Muscle layer of duodenum (tissue), 2 donors: Measurements from ENCODE around the gene ALDH3A1.
"Not testable (repeated sequence)": the region's sequence is repeated elsewhere in the genome, so short reads cannot be mapped to it uniquely, and the experiment has no call there.

ENCODE experiments used
- H3K27ac ChIP-seq: one replicate; pipeline ENCODE4 v1.7.0; 2013; ENCODE audit warnings: mild to moderate bottlenecking, low read length
- H3K27me3 ChIP-seq: one replicate; pipeline ENCODE4 v1.7.0; 2013; ENCODE audit warnings: low read depth, mild to moderate bottlenecking, control low read depth, low read length
- H3K36me3 ChIP-seq, 2 donors: one replicate each; pipeline ENCODE4 v1.7.0; 2013; ENCODE audit warnings: low read length in 2 of 2, control low read depth in 1 of 2, mild to moderate bottlenecking in 1 of 2; ENCODE audit not compliant: insufficient read depth in 2 of 2, control insufficient read depth in 1 of 2
- H3K4me1 ChIP-seq, 2 donors: one replicate each; pipeline ENCODE4 v1.7.0; 2013; ENCODE audit warnings: low read length in 2 of 2, mild to moderate bottlenecking in 2 of 2, control low read depth in 1 of 2, moderate library complexity in 1 of 2; ENCODE audit not compliant: insufficient read depth in 2 of 2, control insufficient read depth in 1 of 2
- H3K4me3 ChIP-seq, 2 donors: one replicate each; pipeline ENCODE4 v1.7.0; 2013; ENCODE audit warnings: low read length in 2 of 2, low read depth in 1 of 2, mild to moderate bottlenecking in 1 of 2
- H3K9me3 ChIP-seq, 2 donors: one replicate each; pipeline ENCODE4 v1.7.0; 2013; ENCODE audit warnings: low read length in 2 of 2, control low read depth in 1 of 2, mild to moderate bottlenecking in 1 of 2; ENCODE audit not compliant: control insufficient read depth in 1 of 2
- donor health status: healthy.

The ALDH3A1 gene

GRCh38 chr17:19770985-19771735, 23.1 kb upstream of the ALDH3A1 start:
- no peaks in the 10 kb centered on the region for H3K4me1 ChIP-seq
- no peaks in the 10 kb centered on the region for H3K27me3 ChIP-seq
- H3K9me3 ChIP-seq, result no peaks in the 10 kb centered on the region
- no peak overlapping the region for H3K4me3 ChIP-seq
- H3K27ac ChIP-seq, result no peak overlapping the region
- H3K36me3 ChIP-seq, result peaks cover 6 to 15% of the 10 kb centered on the region in 2 donors

- H3K36me3 ChIP-seq, result peaks cover 0 to 5% of the 10 kb centered on the region in 2 donors
- H3K27me3 ChIP-seq, result no peaks in the 10 kb centered on the region
- no peak overlapping the region for H3K27ac ChIP-seq
- no peaks in the 10 kb centered on the region for H3K9me3 ChIP-seq
- no peaks in the 10 kb centered on the region for H3K4me1 ChIP-seq
- H3K4me3 ChIP-seq, result no peak overlapping the region
Observed at GRCh38 chr17:19769946-19770652, 22.0 kb upstream of the ALDH3A1 start.

DNA sequence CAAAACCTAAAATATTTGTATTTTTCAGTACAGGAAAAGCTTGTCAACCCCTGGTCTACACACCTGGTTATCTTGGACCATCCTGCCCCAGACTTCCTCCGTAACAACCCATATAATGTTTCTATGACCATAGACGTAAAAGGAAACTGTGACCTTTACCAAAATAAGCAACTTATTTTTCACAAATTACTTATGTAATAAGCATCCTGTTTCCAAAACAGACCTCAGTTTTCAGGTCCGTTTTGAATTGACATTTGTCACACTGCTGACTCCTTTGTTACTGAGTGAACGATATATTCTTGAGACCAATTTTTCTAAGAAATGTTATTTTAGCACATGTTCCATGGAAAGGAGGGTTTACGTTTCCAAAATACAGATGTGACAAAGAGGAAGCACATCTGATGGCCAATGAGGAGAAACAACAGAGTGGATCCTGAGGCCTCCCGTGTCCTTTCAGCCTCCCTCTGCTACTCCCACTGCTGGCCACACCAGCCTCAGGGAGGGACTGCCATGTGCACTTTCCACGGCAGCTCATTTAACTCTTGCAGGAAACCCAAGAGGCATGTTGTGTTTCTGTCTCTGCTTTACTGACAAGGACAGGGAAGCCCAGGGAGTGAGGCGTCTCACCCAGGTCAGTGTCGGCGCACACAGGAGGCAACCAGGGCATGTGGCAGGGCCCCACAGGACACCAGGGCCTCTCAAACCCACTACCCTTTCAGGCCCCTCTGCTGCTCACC, 20.1 kb upstream of the ALDH3A1 start:
- H3K4me1 ChIP-seq, result no peaks in the 10 kb centered on the region
- no peaks in the 10 kb centered on the region for H3K9me3 ChIP-seq
- no peaks in the 10 kb centered on the region for H3K36me3 ChIP-seq
- no peak overlapping the region for H3K27ac ChIP-seq
- no peaks in the 10 kb centered on the region for H3K27me3 ChIP-seq
- H3K4me3 ChIP-seq, result no peak overlapping the region

DNA sequence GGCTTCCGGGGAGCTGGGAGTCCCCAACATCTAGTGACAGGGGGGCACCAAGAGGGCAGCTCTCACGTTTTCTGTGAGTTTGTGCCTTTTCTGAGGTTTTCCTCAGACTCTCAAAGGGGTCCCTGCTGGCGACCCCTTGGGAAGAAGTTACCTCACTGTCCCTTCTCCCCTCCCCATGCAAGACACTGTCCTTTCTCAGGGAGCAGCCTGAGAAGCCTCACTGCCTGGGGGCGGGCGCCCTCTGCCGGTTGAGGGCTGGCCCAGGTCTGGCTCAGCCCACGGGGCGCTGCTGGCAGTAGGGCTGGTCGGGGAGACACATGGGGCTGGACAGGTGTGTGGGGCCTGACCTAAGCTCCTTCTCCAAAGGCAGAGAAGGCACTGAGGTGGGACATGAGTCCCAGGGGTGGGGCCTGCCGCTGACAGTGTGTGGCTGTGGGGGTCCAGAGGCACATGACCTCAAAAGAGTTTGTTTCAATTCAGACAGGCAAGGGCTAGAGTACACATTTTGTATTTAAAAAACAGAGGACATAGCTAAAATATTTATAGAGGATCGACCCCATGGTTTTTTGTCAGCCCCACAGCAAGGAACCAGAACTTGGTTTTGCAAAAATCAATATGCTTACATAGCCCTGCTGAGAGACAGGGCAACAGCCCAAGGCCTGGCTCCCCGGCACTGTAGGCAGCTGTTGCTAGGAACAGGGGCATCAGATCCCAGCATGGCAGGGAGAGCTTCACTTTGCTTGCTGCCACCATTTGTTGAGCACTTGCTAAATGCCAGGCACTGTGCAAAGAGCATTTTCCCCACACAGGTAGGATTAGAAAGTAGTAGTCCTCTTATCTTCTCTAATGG, 18.5 kb upstream of the ALDH3A1 start:
- H3K9me3 ChIP-seq, result no peaks in the 10 kb centered on the region
- H3K27ac ChIP-seq, result no peak overlapping the region
- H3K36me3 ChIP-seq, result no peaks in the 10 kb centered on the region
- H3K4me3 ChIP-seq, result no peak overlapping the region
- no peaks in the 10 kb centered on the region for H3K27me3 ChIP-seq
- peaks cover 2 to 7% of the 10 kb centered on the region in 2 donors for H3K4me1 ChIP-seq

GRCh38 chr17:19766016-19766415, 17.9 kb upstream of the ALDH3A1 start:
- Histone ChIP-seq H3K9me3 (no peaks in the 10 kb centered on the region), H3K4me3 (no peak overlapping the region), H3K36me3 (no peaks in the 10 kb centered on the region), H3K27ac (no peak overlapping the region), H3K4me1 (peaks cover 2 to 7% of the 10 kb centered on the region in 2 donors), H3K27me3 (no peaks in the 10 kb centered on the region)

- not testable (repeated sequence) for H3K27ac ChIP-seq, H3K4me1 ChIP-seq, H3K4me3 ChIP-seq, H3K9me3 ChIP-seq, H3K36me3 ChIP-seq, H3K27me3 ChIP-seq
Observed at GRCh38 chr17:19763991-19764390, 15.9 kb upstream of the ALDH3A1 start.

DNA sequence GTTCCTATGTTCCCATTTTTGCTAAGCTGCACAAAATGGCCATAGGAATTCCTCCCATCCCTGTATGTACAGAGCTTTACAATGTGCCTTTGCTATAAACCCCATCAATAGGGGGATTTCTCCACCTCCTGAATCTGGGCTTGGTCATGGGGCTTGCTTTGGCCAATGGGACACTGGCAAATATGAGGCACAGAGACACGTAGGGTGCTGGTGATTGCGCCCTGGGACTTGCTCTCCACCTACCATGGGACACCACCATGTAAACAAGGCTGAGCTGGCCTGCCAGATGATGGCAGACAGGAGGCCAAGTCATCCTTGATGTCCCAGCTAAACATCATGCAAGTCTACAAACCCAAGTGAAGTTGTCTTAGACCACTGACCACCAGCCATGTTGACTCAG, 15.3 kb upstream of the ALDH3A1 start:
- peaks cover 2 to 7% of the 10 kb centered on the region in 2 donors for H3K4me1 ChIP-seq
- H3K27me3 ChIP-seq, result no peaks in the 10 kb centered on the region
- H3K9me3 ChIP-seq, result no peaks in the 10 kb centered on the region
- H3K27ac ChIP-seq, result no peak overlapping the region
- H3K36me3 ChIP-seq, result no peaks in the 10 kb centered on the region
- H3K4me3 ChIP-seq, result no peak overlapping the region

DNA sequence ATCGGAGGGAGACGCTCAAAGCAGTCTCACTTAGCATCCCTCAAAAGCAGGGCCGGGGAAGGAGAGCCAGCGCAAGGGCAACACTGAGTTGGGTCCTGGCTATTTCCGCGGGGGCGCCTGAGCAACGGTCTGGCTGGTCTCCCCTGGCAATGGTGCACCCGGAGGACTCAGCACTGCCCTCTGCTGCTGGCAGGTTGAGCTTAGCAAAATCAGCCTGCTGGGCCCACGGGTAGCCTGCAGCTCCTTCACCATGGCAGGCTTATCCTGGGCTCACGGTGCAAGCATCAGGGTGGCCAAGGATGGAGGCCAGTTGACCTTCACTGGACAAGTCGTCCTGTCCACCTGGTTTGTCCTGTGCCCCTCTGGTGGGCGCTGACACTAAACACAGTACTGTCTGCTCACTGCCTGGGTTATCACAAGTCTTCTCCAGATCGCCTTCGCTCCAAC, 14.4 kb upstream of the ALDH3A1 start:
- no peak overlapping the region for H3K27ac ChIP-seq
- no peaks in the 10 kb centered on the region for H3K9me3 ChIP-seq
- no peaks in the 10 kb centered on the region for H3K27me3 ChIP-seq
- H3K4me1 ChIP-seq, result peaks cover 2 to 7% of the 10 kb centered on the region in 2 donors
- no peak overlapping the region for H3K4me3 ChIP-seq
- H3K36me3 ChIP-seq, result no peaks in the 10 kb centered on the region

DNA sequence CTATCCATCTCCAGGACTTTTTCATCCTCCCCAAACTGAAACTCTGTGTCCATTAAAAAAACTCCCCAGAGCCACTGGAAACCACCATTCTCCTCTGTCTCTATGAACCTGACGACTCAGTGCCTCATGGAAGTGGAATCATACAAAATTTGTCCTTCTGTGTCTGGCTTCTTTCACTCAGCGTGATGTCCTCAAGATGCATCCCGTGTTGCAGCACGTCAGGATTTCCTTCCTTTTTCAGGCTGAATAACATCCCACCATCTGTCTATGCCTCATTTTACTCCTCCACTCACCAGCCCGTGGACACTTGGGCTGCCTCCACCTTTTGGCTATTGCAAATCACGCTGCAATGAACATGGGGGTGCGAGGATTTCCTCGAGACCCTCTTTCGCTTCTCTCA, 12.6 kb upstream of the ALDH3A1 start:
- no peaks in the 10 kb centered on the region for H3K36me3 ChIP-seq
- no peaks in the 10 kb centered on the region for H3K27me3 ChIP-seq
- H3K9me3 ChIP-seq, result no peaks in the 10 kb centered on the region
- H3K4me3 ChIP-seq, result no peak overlapping the region
- H3K27ac ChIP-seq, result no peak overlapping the region
- H3K4me1 ChIP-seq, result peaks cover 2 to 7% of the 10 kb centered on the region in 2 donors

DNA sequence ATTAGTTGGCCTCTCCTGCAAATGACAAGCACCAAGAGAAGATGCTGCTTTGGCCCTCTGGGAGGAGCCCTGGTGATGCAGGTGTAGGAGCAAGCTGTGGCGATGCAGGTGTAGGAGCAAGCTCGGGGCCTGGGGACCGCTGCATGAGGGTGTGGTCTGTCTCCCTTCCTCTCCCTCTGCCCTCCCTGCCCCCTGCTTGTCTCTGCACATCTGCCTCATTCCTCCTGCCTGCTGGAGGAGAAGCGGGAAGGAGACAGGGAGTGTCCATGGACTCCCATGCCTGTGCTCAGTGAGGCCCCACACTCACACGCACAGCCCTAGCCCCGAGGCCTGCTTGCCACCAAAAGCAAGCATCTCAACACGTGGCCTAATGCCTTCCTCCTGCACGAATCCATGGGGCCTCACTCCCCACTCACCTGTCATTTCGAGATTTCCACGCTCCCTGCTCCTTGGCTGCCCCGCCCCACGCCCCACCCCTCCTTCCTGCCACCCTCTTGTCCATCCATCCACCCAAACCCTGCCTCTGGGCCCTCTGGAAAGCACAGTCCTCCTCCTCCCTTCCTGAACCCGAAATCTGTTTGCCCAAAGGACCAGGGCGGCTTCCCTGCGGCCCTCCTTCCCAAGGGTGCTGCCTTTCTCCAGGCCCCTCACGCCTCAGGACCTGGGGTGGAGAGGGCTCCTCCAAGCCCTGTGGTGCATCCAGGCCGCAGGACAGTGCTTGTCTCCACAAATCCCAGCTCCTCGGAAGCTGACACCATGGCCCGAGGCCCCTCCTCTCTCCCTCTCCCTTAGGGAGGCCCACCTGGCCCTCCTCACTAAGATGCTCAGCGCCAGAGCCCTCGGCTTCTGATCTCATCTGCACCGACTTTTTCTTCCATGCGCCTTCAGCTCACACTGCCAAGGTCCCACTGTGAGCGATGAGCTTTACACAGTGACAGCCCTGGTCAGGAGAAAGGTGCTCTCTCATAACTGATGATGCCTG, 11.8 kb upstream of the ALDH3A1 start:
- Histone ChIP-seq H3K36me3 (no peaks in the 10 kb centered on the region), H3K27ac (no peak overlapping the region), H3K27me3 (no peaks in the 10 kb centered on the region), H3K4me1 (peaks cover 2 to 7% of the 10 kb centered on the region in 2 donors), H3K9me3 (no peaks in the 10 kb centered on the region), H3K4me3 (no peak overlapping the region)
